Liver (tissue), 9 donors: Measurements from ENCODE around the gene EVC2. TPM values are rescaled to one million over a fixed set of nuclear protein-coding genes. Genes with fewer than 3 reads are reported as not detected.
"Not testable (repeated sequence)": the region's sequence is repeated elsewhere in the genome, so short reads cannot be mapped to it uniquely, and the experiment has no call there.

Source experiments
- DNase-seq: peaks from one replicate; pipeline ENCODE4 v3.0.0-alpha.2; 2017; ENCODE audit warnings: low spot score
- H3K27ac ChIP-seq, 2 donors: one replicate each; pipeline ENCODE4 v1.7.0; 2013; ENCODE audit warnings: inconsistent platforms in 2 of 2, low read length in 2 of 2, control low read depth in 1 of 2, low read depth in 1 of 2, mild to moderate bottlenecking in 1 of 2
- H3K27me3 ChIP-seq, 4 donors: one replicate each; pipeline versions ENCODE4 v1.6.1 to v1.7.0; 2013; ENCODE audit warnings: low read length in 3 of 4, inconsistent platforms in 1 of 4, mild to moderate bottlenecking in 1 of 4, moderate library complexity in 1 of 4; ENCODE audit not compliant: control insufficient read depth in 4 of 4, insufficient read depth in 4 of 4
- H3K36me3 ChIP-seq, 4 donors: one replicate each; pipeline versions ENCODE4 v1.6.1 to v1.7.0; 2013; ENCODE audit warnings: low read length in 3 of 4, mild to moderate bottlenecking in 3 of 4, low read depth in 1 of 4, moderate library complexity in 1 of 4; ENCODE audit not compliant: control insufficient read depth in 4 of 4, insufficient read depth in 3 of 4
- H3K4me1 ChIP-seq, 4 donors: one replicate each; pipeline versions ENCODE4 v1.6.1 to v1.7.0; 2013; ENCODE audit warnings: low read length in 3 of 4, mild to moderate bottlenecking in 3 of 4, moderate library complexity in 1 of 4; ENCODE audit not compliant: control insufficient read depth in 4 of 4, insufficient read depth in 4 of 4
- H3K4me3 ChIP-seq, 3 donors: one replicate each; pipeline versions ENCODE4 v1.6.1 to v1.7.0; 2013; ENCODE audit warnings: low read length in 3 of 3, control low read depth in 1 of 3, low read depth in 1 of 3, mild to moderate bottlenecking in 1 of 3
- H3K9ac ChIP-seq, 2 donors: one replicate each; pipeline ENCODE4 v1.7.0; 2013; ENCODE audit warnings: low read length in 2 of 2, mild to moderate bottlenecking in 2 of 2, moderate library complexity in 2 of 2, control low read depth in 1 of 2, low read depth in 1 of 2
- H3K9me3 ChIP-seq, 4 donors: one replicate each; pipeline versions ENCODE4 v1.6.1 to v1.7.0; 2013; ENCODE audit warnings: low read length in 3 of 4; ENCODE audit not compliant: control insufficient read depth in 4 of 4
- EGR1 ChIP-seq, 2 donors: IDR thresholded peaks; 2 replicates each; pipeline ENCODE4 v1.6.1; 2016 to 2018; ENCODE audit warnings: antibody characterized with exemption in 2 of 2, low read depth in 2 of 2
- FOXA1 ChIP-seq: IDR thresholded peaks from 2 replicates; pipeline ENCODE4 v1.6.1; 2016; ENCODE audit warnings: antibody characterized with exemption
- FOXA2 ChIP-seq: IDR thresholded peaks from 2 replicates; pipeline ENCODE4 v1.6.1; 2016; ENCODE audit warnings: antibody characterized with exemption
- GABPA ChIP-seq, 2 donors: IDR thresholded peaks in 1 of 2; conservative IDR thresholded peaks in 1 of 2; 2 replicates each; pipeline ENCODE4 v1.6.1; 2016; ENCODE audit warnings: antibody characterized with exemption in 2 of 2, mild to moderate bottlenecking in 1 of 2, moderate library complexity in 1 of 2
- HNF4A ChIP-seq, 2 donors: conservative IDR thresholded peaks; 2 replicates each; pipeline ENCODE4 v1.6.1; 2016; ENCODE audit warnings: antibody characterized with exemption in 2 of 2, mild to moderate bottlenecking in 2 of 2
- HNF4G ChIP-seq: IDR thresholded peaks from 2 replicates; pipeline ENCODE4 v1.6.1; 2016; ENCODE audit warnings: antibody characterized with exemption
- JUND ChIP-seq, 2 donors: IDR thresholded peaks; 2 replicates each; pipeline ENCODE4 v1.6.1; 2016; ENCODE audit warnings: antibody characterized with exemption in 2 of 2
- NR2F2 ChIP-seq: IDR thresholded peaks from 2 replicates; pipeline ENCODE4 v1.6.1; 2016; ENCODE audit warnings: antibody characterized with exemption
- RAD21 ChIP-seq, 2 donors: IDR thresholded peaks; 2 replicates each; pipeline ENCODE4 v1.6.1; 2016; ENCODE audit warnings: antibody characterized with exemption in 2 of 2, mild to moderate bottlenecking in 2 of 2
- REST ChIP-seq: IDR thresholded peaks from 2 replicates; pipeline ENCODE4 v1.6.1; 2016; ENCODE audit warnings: antibody characterized with exemption, mild to moderate bottlenecking
- RXRA ChIP-seq, 2 donors: IDR thresholded peaks; 2 replicates each; pipeline ENCODE4 v1.6.1; 2017 to 2018; ENCODE audit warnings: antibody characterized with exemption in 2 of 2, mild to moderate bottlenecking in 1 of 2
- SP1 ChIP-seq: IDR thresholded peaks from 2 replicates; pipeline ENCODE4 v1.6.1; 2018; ENCODE audit warnings: antibody characterized with exemption, mild to moderate bottlenecking
- TAF1 ChIP-seq: conservative IDR thresholded peaks from 2 replicates; pipeline ENCODE4 v1.6.1; 2016; ENCODE audit warnings: antibody characterized with exemption, mild to moderate bottlenecking
- YY1 ChIP-seq: IDR thresholded peaks from 2 replicates; pipeline ENCODE4 v1.6.1; 2016; ENCODE audit warnings: antibody characterized with exemption, mild to moderate bottlenecking
- ZBTB33 ChIP-seq: IDR thresholded peaks from 2 replicates; pipeline ENCODE4 v1.6.1; 2016; ENCODE audit warnings: antibody characterized with exemption
- WGBS: extraction: QIAGEN DNeasy Blood & Tissue Kit; methylation state at CpG from one replicate; pipeline ENCODE4 v1.1.7; 2013; 5-methylcytosine and 5-hydroxymethylcytosine counted together
- polyA plus RNA-seq, 2 donors: library from polyadenylated mRNA; stranded (reverse) in 1 of 2; unstranded in 1 of 2; fragments of 200-250 nt in 1 of 2; fragments of >200 nt in 1 of 2; fragmentation: Nextera tagmentation in 1 of 2; extraction: Ambion mirVana in 1 of 2; gene quantifications; one replicate each; pipeline versions ENCODE4 v1.2.1 to v1.2.3, GENCODE V29; 2013 to 2015
- total RNA-seq, 2 donors: library from RNA; depleted of rRNA; stranded (reverse); fragments of >200 nt; gene quantifications; one replicate each; pipeline ENCODE4 v1.2.3, GENCODE V29; 2014
- TF ChIP-seq, protein P1 (sequence below): IDR thresholded peaks from 2 replicates; pipeline ENCODE4 v1.6.1; 2016; ENCODE audit warnings: antibody characterized with exemption
- TF ChIP-seq, protein P2 (sequence below): IDR thresholded peaks from 2 replicates; pipeline ENCODE4 v1.6.1; 2016; ENCODE audit warnings: antibody characterized with exemption
- TF ChIP-seq, protein P3 (sequence below): fragments of 150-350 bp; IDR thresholded peaks from 2 replicates; pipeline ENCODE4 v1.5.1; 2017; ENCODE audit warnings: improper control_type of control experiment, low read depth, low read length; ENCODE audit not compliant: missing input control
- donor health status: healthy.
- donor health status: healthy.
- donor health status: healthy.
- donor health status: healthy.
- donor health status: healthy.

EVC2 gene
- total and polyA plus RNA-seq, 4 donors, result 0.26 to 1.3 (median 0.57) TPM

GRCh38 chr4:5609306-5610007 is 98.9 kb downstream of the EVC2 start:
- no peak overlapping the region for H3K27ac ChIP-seq
- no peak for DNase-seq

GRCh38 chr4:5593828-5594227 is 114.5 kb downstream of the EVC2 start:
- H3K9ac ChIP-seq, H3K36me3 ChIP-seq, H3K9me3 ChIP-seq, H3K27me3 ChIP-seq, H3K4me1 ChIP-seq, DNase-seq, H3K4me3 ChIP-seq, H3K27ac ChIP-seq: not testable (repeated sequence)
- 96% methylated on average over 10 of the region's 10 CpGs for WGBS

More at GRCh38 chr4:5609306-5610007, 98.9 kb downstream of the EVC2 start:
- no peaks in the 10 kb centered on the region for H3K4me1 ChIP-seq
- no peaks in the 10 kb centered on the region for H3K9me3 ChIP-seq
- H3K4me3 ChIP-seq, result no peak overlapping the region
- no peak for TF ChIP-seq YY1
- TF ChIP-seq ZBTB33, result no peak
- TF ChIP-seq HNF4A (conservative IDR thresholded peaks at IDR 0.05), result no peak
- no peak for TF ChIP-seq TAF1
- no peak for TF ChIP-seq REST
- no peak for TF ChIP-seq GABPA (IDR thresholded peaks at IDR 0.05 in 1 of 2, conservative IDR thresholded peaks at IDR 0.05 in 1 of 2)
- TF ChIP-seq FOXA2, result no peak
- no peak for TF ChIP-seq RXRA (IDR thresholded peaks at IDR 0.05)
- TF ChIP-seq, protein P1, sequence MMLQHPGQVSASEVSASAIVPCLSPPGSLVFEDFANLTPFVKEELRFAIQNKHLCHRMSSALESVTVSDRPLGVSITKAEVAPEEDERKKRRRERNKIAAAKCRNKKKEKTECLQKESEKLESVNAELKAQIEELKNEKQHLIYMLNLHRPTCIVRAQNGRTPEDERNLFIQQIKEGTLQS, result no peak
- TF ChIP-seq, protein P2, sequence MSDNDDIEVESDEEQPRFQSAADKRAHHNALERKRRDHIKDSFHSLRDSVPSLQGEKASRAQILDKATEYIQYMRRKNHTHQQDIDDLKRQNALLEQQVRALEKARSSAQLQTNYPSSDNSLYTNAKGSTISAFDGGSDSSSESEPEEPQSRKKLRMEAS, result no peak
- TF ChIP-seq, protein P3, sequence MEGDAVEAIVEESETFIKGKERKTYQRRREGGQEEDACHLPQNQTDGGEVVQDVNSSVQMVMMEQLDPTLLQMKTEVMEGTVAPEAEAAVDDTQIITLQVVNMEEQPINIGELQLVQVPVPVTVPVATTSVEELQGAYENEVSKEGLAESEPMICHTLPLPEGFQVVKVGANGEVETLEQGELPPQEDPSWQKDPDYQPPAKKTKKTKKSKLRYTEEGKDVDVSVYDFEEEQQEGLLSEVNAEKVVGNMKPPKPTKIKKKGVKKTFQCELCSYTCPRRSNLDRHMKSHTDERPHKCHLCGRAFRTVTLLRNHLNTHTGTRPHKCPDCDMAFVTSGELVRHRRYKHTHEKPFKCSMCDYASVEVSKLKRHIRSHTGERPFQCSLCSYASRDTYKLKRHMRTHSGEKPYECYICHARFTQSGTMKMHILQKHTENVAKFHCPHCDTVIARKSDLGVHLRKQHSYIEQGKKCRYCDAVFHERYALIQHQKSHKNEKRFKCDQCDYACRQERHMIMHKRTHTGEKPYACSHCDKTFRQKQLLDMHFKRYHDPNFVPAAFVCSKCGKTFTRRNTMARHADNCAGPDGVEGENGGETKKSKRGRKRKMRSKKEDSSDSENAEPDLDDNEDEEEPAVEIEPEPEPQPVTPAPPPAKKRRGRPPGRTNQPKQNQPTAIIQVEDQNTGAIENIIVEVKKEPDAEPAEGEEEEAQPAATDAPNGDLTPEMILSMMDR, result no peak
- no peak for TF ChIP-seq NR2F2
- no peak for TF ChIP-seq EGR1 (IDR thresholded peaks at IDR 0.05; ENCODE audit: low read depth in 2 of 2)
- TF ChIP-seq RAD21 (IDR thresholded peaks at IDR 0.05), result no peak
- TF ChIP-seq SP1, result no peak
- TF ChIP-seq HNF4G, result no peak
- TF ChIP-seq FOXA1, result no peak
- TF ChIP-seq JUND (IDR thresholded peaks at IDR 0.05), result no peak
- H3K36me3 ChIP-seq, result peaks cover 0 to 4% (median 0%) of the 10 kb centered on the region in 4 donors
- 89% methylated on average over 12 of the region's 12 CpGs for WGBS
- no peaks in the 10 kb centered on the region for H3K27me3 ChIP-seq
- no peak overlapping the region for H3K9ac ChIP-seq
